Hepatic stellate cell (primary cell): ENCODE results near the gene NUDT16L1.

Source experiments
- DNase-seq: peaks from one replicate; pipeline ENCODE4 v3.0.0; 2011; ENCODE audit warnings: low spot score

NUDT16L1 gene

DNA sequence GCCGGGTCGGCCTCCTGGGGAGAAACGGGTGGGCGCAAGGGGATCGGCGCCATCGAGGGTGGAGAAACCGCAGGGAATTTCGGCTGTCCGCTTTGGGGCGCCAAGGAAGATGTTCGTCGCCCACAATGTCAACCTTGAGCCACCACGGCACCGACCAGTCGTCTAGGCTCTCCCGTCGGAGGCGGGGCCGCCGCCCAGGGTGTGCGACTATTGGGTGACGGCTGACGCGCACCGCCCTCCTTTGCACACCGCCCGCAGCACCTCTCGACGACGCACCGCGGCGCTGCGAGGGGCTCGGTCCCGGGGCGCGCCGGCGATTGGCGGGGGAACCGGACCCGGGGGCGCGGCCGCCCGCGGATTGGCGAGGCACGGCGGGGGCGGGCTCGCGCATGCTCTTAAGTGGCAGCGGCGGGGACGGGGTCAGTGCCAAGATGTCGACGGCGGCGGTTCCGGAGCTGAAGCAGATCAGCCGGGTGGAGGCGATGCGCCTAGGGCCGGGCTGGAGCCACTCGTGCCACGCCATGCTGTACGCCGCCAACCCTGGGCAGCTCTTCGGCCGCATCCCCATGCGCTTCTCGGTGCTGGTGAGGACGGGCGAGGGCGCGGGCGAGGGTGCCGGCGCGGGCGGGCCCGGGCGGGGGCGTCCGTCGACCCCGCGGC, at the start of gene NUDT16L1:
Gene NUDT16L1 (plus strand): TSS at position 267 of the 660 bp plus-strand sequence. CDS start 165 bp downstream, at position 432.
- DNase-seq = peak; percentile 100

DNA sequence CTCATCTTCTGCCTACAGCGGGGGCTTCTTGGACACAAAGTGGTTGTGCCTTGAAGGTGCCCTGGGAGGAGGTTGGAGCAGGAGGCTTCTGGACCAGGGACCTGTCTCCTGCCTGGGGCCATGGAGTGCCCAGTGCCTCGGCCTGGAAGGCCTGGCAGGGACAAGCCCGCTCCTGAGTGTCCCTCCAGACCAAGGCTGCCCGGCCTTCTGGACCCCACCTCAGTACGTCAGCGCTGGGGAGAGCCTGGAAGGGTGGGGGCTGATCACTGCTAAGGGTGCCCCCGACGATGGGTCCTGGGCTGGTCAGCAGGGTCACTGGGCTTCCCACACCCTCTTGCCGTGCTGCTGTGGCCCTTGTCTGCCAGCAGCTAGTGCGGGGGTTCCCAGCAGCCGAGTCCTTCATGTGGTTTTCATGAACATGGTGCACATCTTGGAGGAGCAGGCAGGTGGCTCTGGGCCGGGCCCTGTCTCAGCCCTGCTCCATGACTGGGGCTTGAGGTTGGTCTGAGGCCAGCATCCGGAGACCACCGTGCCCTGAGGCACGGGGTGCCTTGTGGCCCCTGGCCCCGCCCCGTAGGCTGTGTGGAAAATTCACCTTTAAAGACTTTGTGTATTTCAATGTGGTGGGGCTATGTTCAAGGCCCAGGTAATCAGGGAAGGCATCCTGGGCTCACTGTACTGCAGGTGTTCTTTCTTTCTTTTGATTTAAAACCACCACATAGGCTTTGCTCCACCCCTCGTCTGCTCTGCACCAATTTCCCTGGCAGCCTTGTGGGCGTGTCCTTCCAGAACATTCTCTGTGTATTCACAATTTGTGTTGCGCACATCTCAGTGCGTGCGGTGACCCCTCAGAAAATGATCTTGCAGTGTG, 46.4 kb upstream of the NUDT16L1 start:
- no peak for DNase-seq

- no peak for DNase-seq
Measured at GRCh38 chr16:4647644-4647980, 45.8 kb upstream of the NUDT16L1 start.

DNA sequence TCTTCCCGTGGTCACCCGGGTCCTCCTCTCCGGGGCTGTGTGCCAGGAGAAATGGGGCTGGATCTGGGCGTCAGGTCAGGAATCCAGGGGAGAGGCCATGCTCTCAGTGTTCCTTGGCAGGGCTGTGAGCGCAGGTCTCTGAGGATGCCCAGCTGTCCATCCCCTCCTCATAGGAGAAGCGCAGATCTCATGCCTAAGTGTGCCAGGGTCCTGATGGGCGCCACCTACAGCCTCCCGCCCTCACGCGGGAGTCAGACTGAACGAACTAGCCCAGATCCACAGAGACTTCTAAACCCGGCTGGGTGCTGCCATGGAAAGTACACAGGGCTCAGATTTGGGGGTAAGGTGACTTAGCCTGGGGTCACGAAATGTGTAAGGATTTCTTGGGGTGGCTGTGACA, 44.4 kb upstream of the NUDT16L1 start:
- DNase-seq = no peak

DNA sequence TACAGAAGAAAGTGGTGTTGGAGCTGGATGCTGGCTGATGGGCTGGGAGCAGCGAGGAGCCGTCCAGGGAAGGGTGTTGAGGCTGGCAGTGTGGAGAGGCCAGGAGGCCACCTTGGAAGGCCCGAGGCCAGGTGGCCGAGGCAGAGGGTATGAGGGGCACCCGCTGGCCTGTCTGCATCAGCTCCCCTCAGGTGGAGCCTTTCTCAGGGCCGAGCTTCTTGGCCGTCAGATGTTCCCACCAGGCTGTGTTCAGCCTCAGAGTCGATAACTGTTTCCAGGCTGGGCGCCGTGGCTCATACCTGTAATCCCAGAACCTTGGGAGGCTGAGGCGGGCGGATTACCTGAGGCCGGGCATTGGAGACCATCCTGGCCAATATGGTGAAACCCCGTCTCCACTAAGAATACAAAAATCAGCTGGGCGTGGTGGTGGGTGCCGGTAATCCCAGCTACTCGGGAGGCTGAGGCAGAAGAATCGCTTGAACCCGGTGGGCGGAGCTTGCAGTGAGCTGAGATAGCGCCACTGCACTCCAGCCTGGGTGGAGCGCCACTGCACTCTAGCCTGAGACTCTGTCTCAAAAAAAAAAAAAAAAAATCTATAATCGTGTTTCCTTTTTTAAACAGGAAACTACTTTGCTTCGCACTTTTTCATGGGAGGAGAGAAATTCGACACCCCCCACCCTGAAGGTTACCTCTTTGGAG, 43.5 kb upstream of the NUDT16L1 start:
- DNase-seq = no peak

DNA sequence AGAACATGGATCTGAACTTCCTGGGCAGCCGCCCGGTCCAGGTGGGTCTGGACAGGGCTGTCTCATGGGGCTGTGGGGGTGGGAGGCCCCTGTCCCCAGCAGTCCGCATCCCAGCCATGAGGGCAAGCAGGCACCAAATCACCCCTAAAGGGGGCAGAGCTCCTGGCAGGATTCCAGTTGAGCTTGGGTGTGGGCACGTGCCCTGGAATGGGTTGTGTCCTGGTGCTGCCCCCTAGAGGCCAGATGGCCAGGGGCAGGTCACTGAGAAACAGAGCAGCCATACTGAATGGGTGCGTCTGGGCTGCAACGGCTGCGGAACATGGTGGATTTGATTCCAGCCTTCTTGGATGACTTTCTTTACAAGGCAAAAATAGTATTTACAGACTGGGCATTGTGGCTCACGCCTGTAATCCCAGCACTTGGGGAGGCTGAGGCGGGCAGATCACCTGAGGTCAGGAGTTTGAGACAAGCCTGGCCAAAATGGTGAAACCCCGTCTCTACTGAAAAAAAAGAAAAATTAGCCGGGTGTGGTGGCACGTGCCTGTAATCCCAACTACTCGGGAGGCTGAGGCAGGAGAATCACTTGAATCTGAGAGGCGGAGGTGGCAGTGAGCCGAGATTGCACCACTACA, 42.8 kb upstream of the NUDT16L1 start:
- peak; percentile 75 for DNase-seq

- no peak for DNase-seq
Measured at GRCh38 chr16:4651827-4652226, 41.5 kb upstream of the NUDT16L1 start.

DNA sequence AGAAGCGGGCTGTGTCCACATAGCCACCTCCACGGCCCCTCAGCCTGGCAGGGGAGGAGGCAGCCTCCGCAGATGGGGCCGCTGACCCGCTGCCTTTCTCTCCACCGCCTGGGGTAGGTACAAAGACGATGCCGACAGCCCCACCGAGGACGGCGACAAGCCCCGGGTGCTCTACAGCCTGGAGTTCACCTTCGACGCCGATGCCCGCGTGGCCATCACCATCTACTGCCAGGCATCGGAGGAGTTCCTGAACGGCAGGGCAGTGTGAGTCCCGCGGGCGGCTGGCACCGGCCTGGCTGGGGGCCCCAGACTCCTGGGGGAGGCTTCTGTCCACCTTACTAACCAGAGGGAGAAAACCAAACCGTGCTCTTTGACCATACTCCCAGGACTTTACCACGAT, 40.8 kb upstream of the NUDT16L1 start:
- no peak for DNase-seq

DNA sequence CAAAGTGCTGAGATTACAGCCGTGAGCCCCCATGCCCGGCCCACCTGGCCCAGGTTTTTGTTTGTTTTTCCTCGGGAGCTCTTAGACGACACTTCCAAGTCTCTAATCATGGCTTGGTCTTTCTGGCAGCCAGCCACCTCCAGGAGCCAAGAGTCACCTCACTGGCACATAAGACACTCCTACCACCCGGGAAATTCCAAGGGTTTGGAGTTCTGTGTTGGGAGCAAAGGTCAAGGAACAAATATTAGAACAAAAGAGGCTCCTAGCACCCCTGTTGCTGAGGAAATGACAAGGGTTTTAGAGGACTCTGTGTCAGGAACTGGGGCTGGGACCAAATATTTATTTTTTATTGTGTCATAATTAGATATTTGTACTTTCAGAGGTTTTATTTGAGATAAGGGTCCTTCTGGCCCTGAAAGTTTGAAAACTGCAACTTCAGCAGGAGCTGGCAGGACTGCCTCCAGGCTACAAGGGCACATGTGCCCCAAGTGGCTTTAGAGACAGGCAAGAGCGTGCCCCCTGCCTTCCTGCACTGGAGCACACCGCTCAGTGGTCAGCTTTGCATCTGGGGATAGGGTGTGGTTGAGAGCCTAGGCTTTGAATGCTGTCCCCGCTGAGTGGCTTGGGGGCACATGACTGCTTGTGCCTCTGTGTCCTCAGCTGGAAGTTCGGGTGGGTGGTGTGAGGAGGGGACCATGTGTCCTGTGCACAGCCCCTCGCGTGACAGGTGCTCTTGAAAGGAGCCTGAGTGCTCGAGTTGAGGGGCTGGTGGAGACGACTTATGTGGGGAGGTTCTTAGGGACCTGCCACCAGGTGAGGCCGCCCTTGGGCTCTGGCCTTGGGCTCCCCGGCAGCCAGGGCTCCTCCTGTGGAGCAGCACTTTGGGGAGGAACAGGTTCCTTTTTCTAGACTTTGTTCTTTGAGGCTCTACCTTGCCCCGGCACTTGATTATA, 39.1 kb upstream of the NUDT16L1 start:
- DNase-seq = no peak

- no peak for DNase-seq
Measured at GRCh38 chr16:4654964-4655590, 38.3 kb upstream of the NUDT16L1 start.

DNA sequence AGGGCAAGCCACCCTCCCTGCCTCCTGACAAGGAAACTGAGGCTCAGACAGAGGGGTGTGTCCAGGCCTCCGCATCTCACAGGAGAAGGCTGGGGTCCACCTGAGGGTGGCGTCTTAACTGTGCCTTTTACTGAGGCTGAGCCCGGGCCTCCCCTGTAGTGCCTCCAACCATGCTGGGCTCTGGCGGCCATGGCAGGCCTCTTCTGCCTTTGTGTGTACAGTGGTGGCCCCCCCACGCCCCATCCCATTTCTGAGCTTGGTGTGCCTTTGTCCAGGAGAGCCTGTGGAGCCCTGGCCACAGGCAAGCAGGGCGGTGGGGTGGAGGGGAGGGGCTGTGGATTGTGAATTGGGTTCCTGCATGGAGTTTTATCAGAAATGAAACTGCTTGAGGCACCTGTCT, 37.6 kb upstream of the NUDT16L1 start:
- no peak for DNase-seq

DNA sequence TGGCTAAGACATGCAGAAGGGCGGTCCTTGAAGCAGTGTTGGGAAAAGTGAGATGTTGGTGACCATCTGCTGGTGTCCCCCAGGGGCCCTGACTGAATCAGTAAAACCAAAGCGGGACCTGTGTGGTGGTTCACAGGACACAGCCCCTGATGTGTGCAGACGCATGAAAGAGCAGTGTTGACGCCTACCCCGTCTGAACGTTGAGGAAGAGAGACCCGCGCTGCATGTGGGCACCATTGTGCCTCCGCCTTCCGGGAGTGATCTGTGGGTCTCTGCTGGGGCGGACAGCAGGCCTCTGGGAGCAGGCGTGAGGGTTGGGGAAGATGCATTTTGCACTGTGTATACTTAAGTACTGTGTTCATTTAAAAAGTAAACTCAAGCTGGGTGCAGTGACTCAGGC, 37.1 kb upstream of the NUDT16L1 start:
- DNase-seq = no peak

GRCh38 chr16:4656695-4657686, 36.4 kb upstream of the NUDT16L1 start:
- DNase-seq = no peak

- DNase-seq = no peak
Measured at GRCh38 chr16:4659363-4660353, 33.7 kb upstream of the NUDT16L1 start.

- DNase-seq = peak; percentile 59
Measured at GRCh38 chr16:4660454-4661007, 32.8 kb upstream of the NUDT16L1 start.

DNA sequence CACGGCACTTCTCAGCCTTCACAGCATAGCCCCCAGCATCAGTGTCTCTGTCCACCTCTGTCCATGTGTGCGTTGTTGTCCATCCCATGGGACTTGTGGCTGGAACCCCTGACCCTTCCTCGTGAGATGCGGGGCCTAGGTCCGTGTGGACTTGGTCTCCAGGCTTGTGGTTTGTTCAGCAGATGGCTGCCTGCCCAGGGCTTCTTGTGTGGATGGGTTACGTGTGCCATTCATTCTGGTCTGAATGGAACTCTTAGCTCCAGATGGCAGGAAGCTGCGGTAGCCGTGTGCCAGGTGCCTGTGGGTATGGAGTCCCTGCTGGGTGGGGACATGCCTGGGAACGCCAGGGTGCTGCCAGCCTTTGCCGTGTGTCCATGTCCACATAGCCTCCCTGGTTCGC, 31.7 kb upstream of the NUDT16L1 start:
- DNase-seq = no peak

DNA sequence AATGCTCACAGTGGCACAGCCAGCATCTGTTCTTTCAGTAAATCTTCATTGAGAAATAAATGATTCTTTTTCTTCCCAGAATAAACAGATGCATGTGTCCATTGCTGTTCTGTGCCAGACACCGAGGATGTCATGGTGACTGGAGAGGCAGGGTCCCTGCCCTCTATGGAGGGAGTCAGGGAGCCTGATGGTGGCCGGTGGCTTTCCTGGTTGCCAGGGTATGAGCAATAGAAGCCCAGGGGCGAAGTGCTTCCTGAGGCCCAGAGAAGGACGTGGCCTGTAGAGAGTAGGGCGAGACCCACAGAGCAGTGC, 29.9 kb upstream of the NUDT16L1 start:
- DNase-seq = no peak

- no peak for DNase-seq
Measured at GRCh38 chr16:4663777-4664465, 29.4 kb upstream of the NUDT16L1 start.
